Loucy (cell line): Measurements from ENCODE around the gene ZNHIT1.

ENCODE experiments used
- CTCF ChIP-seq: fragments of 200-600 bp; sonication (generic); conservative IDR thresholded peaks from 2 replicates; pipeline ENCODE4 v1.5.1; 2014; ENCODE audit warnings: mild to moderate bottlenecking, antibody characterized with exemption, low read length
- EZH2phosphoT487 ChIP-seq: fragments of 200-600 bp; IDR thresholded peaks from 2 replicates; pipeline ENCODE4 v1.6.1; 2018; ENCODE audit warnings: antibody characterized with exemption, mild to moderate bottlenecking, moderate library complexity, borderline replicate concordance

- TF ChIP-seq CTCF (no peak), EZH2phosphoT487 (no peak)
Observed at GRCh38 chr7:101234636-101235035, 16.7 kb downstream of the ZNHIT1 start.
